Measurements from ENCODE around the gene CD99. TPM values are rescaled to one million over a fixed set of nuclear protein-coding genes. Genes with fewer than 3 reads are reported as not detected.

Gene CD99
- total and polyA plus RNA-seq, 8 donors: 72.9 to 220 (median 128) TPM

DNA sequence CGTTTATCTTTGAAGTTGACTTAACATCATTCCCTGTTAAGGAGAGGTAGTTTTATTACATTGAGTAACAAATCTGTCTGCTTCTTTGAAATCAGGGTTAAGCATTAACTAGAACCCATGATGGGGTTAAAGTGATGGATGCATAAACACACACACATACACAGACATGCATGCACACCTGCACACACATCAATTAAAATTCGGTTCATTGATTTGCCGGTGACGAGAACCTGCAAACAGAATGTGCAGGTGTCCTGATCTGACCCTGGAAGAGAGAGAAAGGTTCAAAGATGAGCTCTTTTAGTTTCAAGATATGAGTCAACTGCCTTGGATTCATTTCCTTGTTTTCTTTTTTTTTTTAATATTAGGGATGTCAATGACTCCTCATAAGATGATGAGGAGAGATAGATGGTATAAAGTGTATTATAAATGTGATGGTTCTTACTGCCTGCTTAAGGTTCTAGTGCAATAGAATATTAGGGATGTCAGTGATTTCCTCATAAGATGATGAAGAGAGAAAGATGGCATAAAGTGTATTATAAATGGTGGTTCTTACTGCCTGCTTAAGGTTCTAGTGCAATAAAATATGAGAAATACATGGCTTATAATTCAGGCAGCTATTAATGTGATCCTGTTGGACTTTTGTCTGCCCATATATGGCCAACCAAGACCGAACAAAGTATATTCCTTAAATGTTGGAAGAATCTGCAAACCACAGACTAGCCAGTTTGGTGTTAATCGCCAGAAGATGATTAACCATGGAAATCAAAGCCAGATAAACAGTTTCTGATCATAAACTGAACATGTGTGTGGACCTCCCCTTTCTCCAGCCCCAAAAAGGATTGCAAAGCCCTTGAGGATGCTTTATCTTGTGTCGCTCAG lies 14.1 kb upstream of the CD99 start:
- TF ChIP-seq POLR2A (IDR thresholded peaks at IDR 0.05) (no peak), POLR2AphosphoS5 (IDR thresholded peaks at IDR 0.05) (no peak), EP300 (IDR thresholded peaks at IDR 0.05) (no peak)
- TF ChIP-seq, protein P1, sequence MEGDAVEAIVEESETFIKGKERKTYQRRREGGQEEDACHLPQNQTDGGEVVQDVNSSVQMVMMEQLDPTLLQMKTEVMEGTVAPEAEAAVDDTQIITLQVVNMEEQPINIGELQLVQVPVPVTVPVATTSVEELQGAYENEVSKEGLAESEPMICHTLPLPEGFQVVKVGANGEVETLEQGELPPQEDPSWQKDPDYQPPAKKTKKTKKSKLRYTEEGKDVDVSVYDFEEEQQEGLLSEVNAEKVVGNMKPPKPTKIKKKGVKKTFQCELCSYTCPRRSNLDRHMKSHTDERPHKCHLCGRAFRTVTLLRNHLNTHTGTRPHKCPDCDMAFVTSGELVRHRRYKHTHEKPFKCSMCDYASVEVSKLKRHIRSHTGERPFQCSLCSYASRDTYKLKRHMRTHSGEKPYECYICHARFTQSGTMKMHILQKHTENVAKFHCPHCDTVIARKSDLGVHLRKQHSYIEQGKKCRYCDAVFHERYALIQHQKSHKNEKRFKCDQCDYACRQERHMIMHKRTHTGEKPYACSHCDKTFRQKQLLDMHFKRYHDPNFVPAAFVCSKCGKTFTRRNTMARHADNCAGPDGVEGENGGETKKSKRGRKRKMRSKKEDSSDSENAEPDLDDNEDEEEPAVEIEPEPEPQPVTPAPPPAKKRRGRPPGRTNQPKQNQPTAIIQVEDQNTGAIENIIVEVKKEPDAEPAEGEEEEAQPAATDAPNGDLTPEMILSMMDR (IDR thresholded peaks at IDR 0.05): no peak
- H3K36me3 ChIP-seq: no peaks in the 10 kb centered on the region
- peak overlapping the region in 1 of 5 donors; percentile 57 for H3K27ac ChIP-seq
- intact Hi-C loops (cut with DNase I; ENCODE audit: low total_unique reads): no loop called here
- no peak for DNase-seq
- H3K4me3 ChIP-seq: no peak overlapping the region
- no peaks in the 10 kb centered on the region for H3K9me3 ChIP-seq
- 58 to 70% (median 66%) methylated on average over 7 of the region's 7 CpGs for WGBS, 5 donors
- H3K27me3 ChIP-seq: no peaks in the 10 kb centered on the region
- H3K4me1 ChIP-seq: peaks cover 0 to 35% (median 25%) of the 10 kb centered on the region in 4 donors

DNA sequence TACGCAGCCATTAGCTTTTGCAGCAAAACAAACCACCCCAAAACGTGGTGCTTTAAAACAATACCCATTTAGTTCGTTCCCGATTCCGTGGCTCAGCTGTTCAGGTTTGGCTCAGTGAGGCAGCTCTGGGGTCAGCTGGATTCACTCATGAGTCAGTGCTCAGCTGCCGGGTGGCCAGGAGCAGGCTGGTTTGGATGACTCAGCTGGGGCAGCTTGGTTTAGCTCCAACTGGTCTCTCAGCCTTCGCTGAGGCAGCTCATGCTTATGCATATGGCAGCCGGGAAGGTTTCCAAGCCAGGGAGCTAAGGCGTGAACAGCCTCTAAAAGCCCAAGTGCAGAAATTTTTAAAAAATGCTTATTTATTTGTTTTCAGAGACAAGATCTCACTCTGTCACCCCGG lies 13.3 kb upstream of the CD99 start:
- intact Hi-C loops (cut with DNase I; ENCODE audit: low total_unique reads): no loop called here
- Histone ChIP-seq H3K36me3 (no peaks in the 10 kb centered on the region), H3K27ac (peak overlapping the region in 1 of 5 donors; percentile 57), H3K4me3 (no peak overlapping the region), H3K9me3 (no peaks in the 10 kb centered on the region), H3K4me1 (peaks cover 0 to 35% (median 25%) of the 10 kb centered on the region in 4 donors), H3K27me3 (no peaks in the 10 kb centered on the region)
- TF ChIP-seq POLR2A (IDR thresholded peaks at IDR 0.05) (no peak), EP300 (IDR thresholded peaks at IDR 0.05) (no peak), POLR2AphosphoS5 (IDR thresholded peaks at IDR 0.05) (peak in 1 of 3 donors; percentile 88)
- TF ChIP-seq, protein P1 (IDR thresholded peaks at IDR 0.05): no peak
- DNase-seq: peak; percentile 33 to 62
- WGBS, 5 donors: 58 to 79% (median 67%) methylated on average over 10 of the region's 10 CpGs

DNA sequence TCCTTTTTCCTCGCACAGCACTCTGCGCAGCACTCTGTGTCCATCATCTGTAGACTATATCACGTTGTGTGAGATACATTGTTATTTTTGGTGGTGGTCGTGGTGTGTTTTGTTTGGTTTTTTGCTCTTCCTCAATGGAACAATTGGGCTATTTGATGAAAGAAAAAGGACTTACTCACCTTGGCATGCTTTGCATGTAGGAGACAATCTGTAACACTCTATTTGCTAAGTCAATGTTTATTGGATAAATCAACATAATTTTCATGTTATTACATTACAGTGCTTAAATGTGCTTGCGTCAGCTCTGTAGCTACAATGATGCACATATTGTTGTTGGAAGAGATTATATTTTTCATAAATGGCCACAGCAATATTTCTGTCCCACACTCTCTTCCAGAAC lies 12.5 kb upstream of the CD99 start:
- Histone ChIP-seq H3K9me3 (no peaks in the 10 kb centered on the region), H3K4me1 (peaks cover 0 to 35% (median 25%) of the 10 kb centered on the region in 4 donors), H3K4me3 (no peak overlapping the region), H3K27ac (no peak overlapping the region), H3K27me3 (no peaks in the 10 kb centered on the region), H3K36me3 (no peaks in the 10 kb centered on the region)
- TF ChIP-seq POLR2A (IDR thresholded peaks at IDR 0.05): no peak
- TF ChIP-seq POLR2AphosphoS5 (IDR thresholded peaks at IDR 0.05): no peak
- no peak for TF ChIP-seq EP300 (IDR thresholded peaks at IDR 0.05)
- DNase-seq: no peak
- 57 to 70% (median 58%) methylated on average over 5 of the region's 5 CpGs for WGBS, 5 donors
- intact Hi-C loops (cut with DNase I; ENCODE audit: low total_unique reads): no loop called here

DNA sequence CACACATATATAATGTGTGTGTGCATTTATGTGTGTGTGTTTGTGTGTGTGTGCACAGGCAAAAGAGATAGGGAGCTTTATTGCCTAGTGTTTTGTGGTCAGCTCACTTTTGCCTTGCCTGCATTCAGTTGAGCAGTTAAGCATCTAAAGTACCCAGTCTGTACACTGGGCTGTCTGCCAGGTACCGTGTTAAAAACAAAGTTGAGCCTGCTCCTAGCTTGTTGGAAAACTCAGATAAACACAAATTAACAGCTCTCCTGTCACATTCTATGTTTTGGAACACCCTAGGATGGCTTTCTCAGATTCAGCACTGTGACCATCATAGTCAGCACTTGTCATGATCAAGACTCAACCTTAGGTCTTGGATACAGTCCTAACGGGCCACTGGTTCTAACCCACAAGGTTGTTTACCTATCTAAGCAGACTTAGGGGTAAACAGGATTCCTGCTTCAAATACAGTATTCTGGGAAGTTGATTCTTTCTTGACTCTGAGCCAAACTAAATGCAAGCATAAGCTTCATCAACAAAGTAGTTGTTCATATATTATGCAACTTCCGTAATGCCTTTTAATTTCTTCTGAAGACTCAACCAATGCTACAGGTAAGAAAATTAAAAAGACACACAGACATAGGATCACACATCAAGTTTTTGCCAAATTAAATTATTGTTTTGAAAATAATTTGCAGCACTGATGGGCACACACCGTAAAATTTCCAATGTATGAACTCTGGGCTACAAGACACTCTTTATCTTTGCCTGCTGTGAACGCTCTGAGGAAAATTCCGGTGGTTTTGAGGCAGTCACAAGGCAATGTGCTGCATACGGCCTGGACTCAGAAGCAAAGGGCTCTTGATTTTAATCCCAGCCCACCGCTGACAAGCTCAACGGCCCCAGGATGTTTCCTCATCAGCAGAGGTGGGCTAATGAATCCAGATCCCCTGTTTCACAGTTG lies 11.3 kb upstream of the CD99 start:
- Histone ChIP-seq H3K27me3 (no peaks in the 10 kb centered on the region), H3K4me3 (no peak overlapping the region), H3K4me1 (peaks cover 0 to 35% (median 25%) of the 10 kb centered on the region in 4 donors), H3K27ac (no peak overlapping the region), H3K9me3 (no peaks in the 10 kb centered on the region), H3K36me3 (no peaks in the 10 kb centered on the region)
- TF ChIP-seq POLR2AphosphoS5 (IDR thresholded peaks at IDR 0.05) (no peak), EP300 (IDR thresholded peaks at IDR 0.05) (no peak), POLR2A (IDR thresholded peaks at IDR 0.05) (no peak)
- TF ChIP-seq, protein P1 (IDR thresholded peaks at IDR 0.05): no peak
- peak in 1 of 2 donors; percentile 41 for DNase-seq
- intact Hi-C loops (cut with DNase I; ENCODE audit: low total_unique reads): no loop called here
- 56 to 63% (median 60%) methylated on average over 9 of the region's 9 CpGs for WGBS, 5 donors
